ENCODE results near the gene CPXM2.

Gene CPXM2

DNA sequence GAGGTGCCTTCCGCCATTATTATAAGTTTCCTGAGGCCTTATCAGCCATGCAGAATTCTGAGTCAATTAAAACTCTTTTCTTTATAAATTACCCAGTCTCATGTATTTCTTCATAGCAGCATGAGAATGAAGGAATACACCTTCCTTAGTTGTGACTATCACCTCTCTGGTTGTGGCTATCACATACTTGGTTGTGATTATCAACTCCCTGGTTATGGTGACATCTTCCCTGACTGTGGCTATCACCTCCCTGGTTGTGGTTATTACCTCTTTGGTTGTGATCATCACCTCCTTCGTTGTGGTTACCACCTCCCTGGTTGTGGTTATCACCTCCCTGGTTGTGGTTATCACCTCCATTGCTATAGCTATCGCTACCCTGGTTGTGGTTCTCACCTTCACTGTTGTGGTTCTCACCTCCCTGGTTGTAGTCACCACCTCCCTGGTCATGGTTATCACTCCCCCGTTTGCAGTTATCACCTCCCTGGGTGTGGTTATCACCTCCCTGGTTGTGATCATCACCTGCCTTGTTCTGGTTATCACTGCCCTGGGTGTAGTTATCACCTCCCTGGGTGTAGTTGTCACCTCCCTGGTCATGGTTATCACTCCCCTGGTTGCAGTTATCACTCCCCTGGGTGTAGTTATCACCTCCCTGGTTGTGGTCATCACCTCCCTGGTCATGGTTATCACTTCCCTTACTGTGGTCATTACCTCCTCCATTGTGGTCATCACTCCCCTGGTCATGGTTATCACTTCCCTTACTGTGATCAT, 119.5 kb downstream of the CPXM2 start:
- H3K4me3 ChIP-seq (ENCODE audit: low read depth, low read length), result no peak overlapping the region
- DNase-seq (ENCODE audit: low read depth), result no peak
- no peak for TF ChIP-seq CTCF (conservative IDR thresholded peaks at IDR 0.05; ENCODE audit: low read depth, low read length)

DNA sequence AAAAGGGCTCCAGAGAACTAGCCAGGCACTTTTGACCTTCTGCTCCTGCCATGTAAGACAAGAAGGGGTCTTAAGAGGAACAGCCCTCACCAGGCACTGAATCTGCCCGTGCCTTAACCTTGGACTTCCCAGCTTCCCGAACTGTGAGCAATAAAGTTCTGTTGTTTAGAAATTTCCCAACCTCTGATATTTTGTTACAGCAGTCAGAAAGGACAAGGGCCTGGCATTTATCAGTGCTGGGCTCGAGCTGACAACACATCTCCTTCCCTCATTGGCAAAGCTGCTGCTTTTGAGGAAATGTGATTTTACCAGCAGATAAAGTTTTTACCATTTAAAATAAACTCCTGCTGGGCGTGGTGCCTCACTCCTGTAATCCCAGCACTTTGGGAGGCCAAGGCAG, 122.0 kb downstream of the CPXM2 start:
- TF ChIP-seq CTCF (conservative IDR thresholded peaks at IDR 0.05; ENCODE audit: low read depth, low read length), result no peak
- no peak overlapping the region for H3K4me3 ChIP-seq (ENCODE audit: low read depth, low read length)

DNA sequence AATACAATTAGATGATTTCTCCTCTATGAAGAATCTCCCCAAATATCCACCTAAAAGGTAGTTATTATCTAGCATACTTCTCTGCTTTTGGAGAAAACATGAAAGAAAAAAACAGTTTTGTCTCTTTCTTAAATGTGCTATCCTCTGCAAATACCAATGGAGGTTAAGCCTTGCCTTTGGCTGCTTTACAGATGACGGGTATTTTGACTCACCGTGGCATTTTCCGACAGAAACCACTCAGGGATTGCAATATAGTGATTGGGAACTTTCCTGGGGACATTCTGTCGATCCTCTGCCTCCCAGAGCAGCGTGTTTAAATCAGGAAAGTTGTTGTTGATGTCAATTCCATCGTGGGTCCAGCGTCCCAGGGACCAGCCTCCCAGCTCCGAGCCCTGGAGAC, 124.8 kb downstream of the CPXM2 start:
- no peak for DNase-seq (ENCODE audit: low read depth)
- TF ChIP-seq CTCF (conservative IDR thresholded peaks at IDR 0.05; ENCODE audit: low read depth, low read length), result no peak
- no peak overlapping the region for H3K4me3 ChIP-seq (ENCODE audit: low read depth, low read length)

More for the DNA sequence above, 122.0 kb downstream of the CPXM2 start:
- DNase-seq (ENCODE audit: low read depth), result no peak

DNA sequence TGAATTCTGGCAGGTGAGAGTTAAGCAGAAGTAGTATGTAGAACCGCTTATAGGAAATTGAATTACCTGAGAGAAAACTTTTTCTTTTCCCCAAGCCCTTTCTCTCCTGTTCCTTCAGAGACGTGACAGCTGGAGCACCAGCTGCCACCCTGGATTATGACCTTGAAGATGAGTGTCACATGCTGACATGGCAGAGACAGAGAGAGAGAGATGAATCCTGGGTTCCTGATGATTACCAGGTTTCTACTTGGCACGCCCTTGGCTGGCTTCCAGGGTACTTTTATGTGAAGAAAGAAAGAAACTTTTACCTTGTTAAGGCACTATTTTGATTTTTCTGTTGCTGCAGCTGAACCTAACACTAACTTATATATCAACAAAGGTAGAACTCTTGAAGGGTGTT, 125.6 kb downstream of the CPXM2 start:
- no peak for DNase-seq (ENCODE audit: low read depth)
- no peak overlapping the region for H3K4me3 ChIP-seq (ENCODE audit: low read depth, low read length)
- no peak for TF ChIP-seq CTCF (conservative IDR thresholded peaks at IDR 0.05; ENCODE audit: low read depth, low read length)

DNA sequence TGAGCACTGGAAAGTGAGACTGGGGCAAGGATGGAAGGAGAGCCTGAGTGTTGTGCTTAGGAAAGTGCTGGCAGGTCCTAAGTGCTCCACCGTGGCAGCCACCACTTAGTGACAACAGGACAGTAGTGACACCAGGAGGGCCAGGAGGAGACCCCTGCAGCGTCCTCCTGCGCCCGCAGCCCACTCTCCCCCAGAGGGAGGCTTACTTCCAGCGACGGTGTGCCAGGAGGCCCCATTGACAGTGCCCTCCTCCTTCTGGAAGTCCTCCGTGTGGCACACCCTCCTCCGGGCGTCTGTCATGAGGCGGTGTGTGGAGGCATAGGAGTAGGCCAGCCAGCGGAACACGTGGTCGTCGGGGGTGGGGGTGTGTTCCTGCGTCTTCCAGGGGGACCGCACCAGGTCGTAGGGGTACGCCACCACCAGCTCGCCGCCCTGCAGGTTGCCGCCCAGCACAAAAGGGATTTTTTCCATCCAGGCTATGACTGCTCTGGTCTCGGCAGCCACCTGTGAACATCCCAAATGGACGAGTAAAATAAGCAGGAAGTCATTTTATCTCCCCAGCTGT, 129.9 kb downstream of the CPXM2 start:
- DNase-seq (ENCODE audit: low read depth), result no peak
- no peak for TF ChIP-seq CTCF (conservative IDR thresholded peaks at IDR 0.05; ENCODE audit: low read depth, low read length)
- H3K4me3 ChIP-seq (ENCODE audit: low read depth, low read length), result no peak overlapping the region

GRCh38 chr10:123761038-123761428, 130.6 kb downstream of the CPXM2 start:
- no peak overlapping the region for H3K4me3 ChIP-seq (ENCODE audit: low read depth, low read length)
- no peak for DNase-seq (ENCODE audit: low read depth)
- no peak for TF ChIP-seq CTCF (conservative IDR thresholded peaks at IDR 0.05; ENCODE audit: low read depth, low read length)
